HTR-8/SVneo (cell line): ENCODE measurements around the gene PCSK6.
A peak's percentile ranks its signal among the peaks of the same experiment; 100 is the strongest.

Experiments used
- DNase-seq: peaks from one replicate; pipeline ENCODE4 v3.0.0; 2011; ENCODE audit warnings: low spot score, mixed read lengths; ENCODE audit not compliant: insufficient read length
- FAIRE-seq: peaks from 2 replicates; lab custom pipeline; 2011; peaks lifted over from hg19 to GRCh38; lab: Jason Lieb, UNC

Gene PCSK6

DNA sequence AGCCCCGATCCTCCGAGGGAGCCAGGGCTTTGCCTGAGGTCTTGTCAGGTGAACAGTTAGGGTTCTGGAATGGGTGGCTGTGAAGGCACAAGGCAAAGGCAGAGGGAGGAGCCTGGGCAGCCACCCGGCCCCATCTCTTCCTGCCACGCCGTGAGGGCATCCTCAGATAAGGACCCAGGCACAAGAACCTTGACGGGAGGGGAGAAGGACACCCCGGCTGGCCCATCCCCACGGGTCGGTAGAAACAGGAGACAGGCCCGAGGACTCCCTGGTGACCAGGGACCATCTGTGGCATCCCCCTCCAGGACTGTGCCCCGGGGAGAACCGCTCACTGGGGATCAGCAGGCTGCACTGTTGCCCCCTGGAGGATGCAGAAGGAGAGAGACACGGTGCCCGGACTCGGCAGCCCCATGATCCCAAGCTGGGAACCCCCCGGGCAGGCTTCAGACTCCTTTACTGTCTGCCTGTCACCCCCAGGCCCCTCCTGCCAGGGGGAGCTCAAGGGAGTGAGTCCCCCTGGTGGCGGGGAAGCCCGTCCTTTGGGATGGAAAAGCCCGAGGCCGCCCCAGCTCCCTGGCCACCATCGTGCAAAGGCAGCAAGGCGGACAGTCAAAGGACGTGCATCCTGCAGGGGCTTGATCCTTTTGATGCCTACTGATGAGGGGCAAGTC lies 12.3 kb upstream of the PCSK6 start:
- DNase-seq, result peak; percentile 54
- no peak for FAIRE-seq

- FAIRE-seq, result no peak
- no peak for DNase-seq
Observed at GRCh38 chr15:101500865-101501551, 11.5 kb upstream of the PCSK6 start.

DNA sequence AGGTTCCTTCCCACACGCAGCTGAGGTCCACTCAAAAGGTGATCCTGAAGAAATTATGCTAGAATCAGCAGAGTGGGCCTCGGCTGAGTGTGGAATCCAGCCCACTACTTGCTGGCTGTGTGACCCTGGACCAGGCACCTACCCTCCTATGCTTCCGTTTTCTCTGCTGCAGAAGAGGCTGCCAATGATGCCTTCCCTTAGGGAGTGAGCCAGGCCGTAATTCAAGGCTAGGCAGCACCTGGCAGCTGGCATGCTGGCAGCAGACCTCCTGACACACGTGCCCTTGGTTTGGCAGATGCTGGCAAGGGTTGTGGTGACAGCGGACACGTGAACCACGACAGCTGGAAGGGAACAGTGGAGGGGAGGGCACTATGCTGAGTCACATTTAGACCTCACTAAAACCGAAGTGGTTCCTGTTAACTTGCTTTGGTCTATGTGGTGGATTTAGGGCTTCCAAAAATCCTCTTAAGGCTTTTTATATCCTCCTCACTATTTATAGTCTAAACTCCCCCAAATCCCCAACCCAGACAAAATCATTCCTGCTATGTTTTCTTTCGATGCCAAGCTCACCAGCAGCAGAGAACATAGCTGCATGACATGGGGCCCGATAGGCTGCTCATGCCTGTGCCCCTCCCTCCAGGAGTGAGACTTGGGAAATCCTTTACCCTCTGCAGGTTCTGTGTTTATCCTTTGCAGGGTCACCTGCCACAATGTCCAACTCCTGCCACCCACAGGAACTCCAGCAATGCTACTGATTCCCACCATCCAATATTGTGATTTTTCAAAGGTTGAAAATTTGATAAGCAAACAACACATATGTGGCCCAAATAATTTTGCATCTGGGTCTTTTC lies 10.6 kb upstream of the PCSK6 start:
- no peak for FAIRE-seq
- no peak for DNase-seq

GRCh38 chr15:101498717-101499480 lies 9.4 kb upstream of the PCSK6 start:
- DNase-seq, result no peak

DNA sequence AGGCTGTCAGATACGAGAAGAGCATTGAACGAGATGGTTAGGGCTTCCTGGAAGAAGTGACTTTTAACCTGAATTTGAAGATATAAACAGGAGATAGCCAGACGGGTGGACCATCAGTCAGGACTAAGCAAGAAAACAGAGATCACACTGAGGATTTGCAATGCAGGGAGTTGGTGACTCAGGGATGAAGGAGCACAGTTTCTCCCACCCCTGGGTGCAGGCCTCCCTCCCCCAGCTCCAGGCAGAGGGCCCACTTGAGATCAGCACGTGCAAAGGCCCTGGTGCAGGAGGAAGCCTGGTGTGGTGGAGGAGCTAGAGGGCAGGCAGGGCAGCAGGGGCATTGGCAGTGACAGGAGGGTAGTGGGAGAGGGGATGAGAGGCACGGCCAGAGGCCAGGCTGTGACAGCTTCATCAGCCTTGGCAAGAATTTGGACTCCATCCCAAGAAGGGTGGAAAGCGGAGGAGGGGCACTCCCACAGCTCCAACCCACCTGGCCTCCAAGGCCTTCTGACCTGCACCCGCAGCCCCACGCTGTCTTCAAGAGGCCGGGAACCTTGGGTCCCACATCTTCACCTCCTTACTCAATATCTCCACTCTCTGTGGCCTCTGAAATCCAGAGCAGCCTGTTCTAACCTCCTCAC lies 8.7 kb upstream of the PCSK6 start:
- DNase-seq, result no peak
- FAIRE-seq, result no peak

More at GRCh38 chr15:101498717-101499480, 9.4 kb upstream of the PCSK6 start:
- FAIRE-seq, result no peak

DNA sequence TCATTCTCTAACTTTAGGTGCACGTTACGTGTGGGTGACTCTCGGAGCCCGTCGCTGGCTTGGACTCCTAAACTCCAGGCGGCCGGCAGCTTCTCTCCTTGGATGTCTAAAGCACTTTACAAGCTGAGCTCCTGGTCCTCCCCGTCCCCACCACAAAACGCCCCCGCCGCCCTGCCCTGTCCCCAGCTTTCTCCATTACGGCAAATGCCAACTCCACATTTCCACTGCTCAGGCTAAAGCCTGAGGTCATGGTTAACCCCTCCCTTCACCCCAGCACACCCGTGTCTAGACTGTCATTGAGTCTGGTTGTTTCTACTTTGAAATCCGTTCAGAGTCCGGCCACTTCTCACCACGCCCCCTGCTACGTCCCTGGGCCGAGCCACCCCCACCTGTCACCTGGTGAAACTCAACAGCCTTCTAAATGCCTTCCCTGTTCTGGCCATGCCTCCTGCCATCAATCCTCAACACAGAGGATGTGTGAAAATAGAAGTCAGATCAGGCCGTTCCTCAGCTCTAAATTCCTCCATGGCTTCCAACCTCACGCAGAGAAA lies 8.1 kb upstream of the PCSK6 start:
- FAIRE-seq, result no peak
- DNase-seq, result no peak

- FAIRE-seq, result no peak
- DNase-seq, result no peak
Observed at GRCh38 chr15:101497017-101497416, 7.5 kb upstream of the PCSK6 start.

DNA sequence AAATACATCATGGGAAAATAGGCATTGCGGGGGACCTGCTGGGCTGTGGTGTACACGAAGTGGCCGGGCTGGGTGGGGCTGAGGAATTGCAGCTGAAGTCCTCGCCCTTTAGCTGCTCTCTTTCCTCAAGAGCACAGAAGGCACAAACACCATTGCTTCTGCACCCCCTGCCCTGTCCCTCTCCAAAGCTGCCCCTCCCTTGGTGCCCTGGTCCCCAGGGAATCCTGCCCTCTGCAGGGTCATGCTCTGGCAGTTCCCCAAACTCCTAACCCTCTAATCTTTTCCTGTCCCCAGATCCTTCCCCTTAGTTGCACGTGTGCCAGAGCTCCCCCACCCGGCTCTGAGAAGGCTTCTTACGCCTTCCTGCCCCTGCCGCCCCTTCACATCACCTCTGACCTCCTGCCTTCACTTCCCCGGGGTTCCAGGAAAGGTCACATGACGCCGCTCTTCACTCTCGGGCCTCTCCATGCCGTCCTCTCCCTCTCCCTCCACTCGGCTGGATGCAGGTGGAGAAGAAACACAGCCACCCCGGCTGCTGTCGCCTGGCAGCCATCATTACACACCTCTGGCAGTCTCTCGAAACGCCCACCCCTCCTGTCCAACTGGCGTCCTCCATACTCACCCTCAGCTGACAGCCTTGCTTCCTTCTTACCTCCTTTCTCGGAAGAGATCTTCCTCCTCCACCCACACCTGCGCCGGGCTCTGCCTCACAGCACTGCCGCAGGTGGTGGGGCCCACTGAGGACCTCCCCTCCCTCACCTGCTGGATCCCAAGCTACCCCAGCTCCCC lies 6.9 kb upstream of the PCSK6 start:
- no peak for FAIRE-seq
- no peak for DNase-seq

GRCh38 chr15:101495334-101496197 lies 6.1 kb upstream of the PCSK6 start:
- DNase-seq, result no peak

GRCh38 chr15:101494251-101494796 lies 4.8 kb upstream of the PCSK6 start:
- no peak for DNase-seq
- no peak for FAIRE-seq

More at GRCh38 chr15:101495334-101496197, 6.1 kb upstream of the PCSK6 start:
- FAIRE-seq, result no peak

DNA sequence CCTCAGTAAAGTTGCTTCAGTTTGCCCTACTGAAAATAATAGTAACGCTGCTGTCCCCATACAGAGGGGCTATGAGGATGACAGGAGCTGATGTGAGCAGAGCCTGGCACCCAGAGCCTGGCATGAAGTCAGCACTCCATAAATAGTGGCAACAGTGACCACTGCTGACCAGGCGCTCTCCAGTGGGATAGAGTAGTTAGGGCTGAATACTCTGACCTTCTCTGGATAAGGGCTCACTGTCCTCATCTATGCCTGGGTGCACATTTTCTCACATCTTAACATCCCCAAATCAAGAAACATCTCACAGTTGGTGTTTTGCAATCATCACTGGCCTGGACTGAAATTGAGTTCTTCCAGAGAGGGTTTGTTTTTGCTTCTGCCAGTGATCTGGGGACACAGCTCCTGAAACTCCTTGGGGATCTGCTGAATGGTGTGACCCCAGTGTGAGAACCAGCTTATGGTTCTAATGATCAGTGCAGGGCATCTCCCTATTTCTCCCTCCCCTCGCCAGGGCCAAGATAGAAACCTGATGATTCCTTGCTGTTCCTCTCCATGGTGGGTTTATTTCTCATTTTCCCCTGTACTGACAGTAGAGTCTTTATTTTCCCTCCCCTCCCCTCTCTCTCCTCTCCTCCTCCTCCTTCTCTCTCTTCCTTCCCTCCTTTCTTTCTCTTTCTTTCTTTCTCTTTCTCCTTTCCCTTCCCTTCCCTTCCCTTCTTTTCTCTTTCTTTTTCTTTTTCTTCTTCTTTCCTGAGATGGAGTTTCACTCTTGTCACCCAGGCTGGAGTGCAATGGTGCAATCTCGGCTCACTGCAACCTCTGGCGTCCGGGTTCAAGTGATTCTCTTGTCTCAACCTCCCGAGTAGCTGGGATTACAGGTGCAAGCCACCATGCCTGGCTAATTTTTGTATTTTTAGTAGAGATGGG lies 3.5 kb upstream of the PCSK6 start:
- DNase-seq (no peak), FAIRE-seq (peak; percentile 62)

- DNase-seq (no peak), FAIRE-seq (no peak)
Observed at GRCh38 chr15:101491734-101492640, 2.5 kb upstream of the PCSK6 start.

- DNase-seq (no peak), FAIRE-seq (no peak)
Observed at GRCh38 chr15:101490922-101491733, 1.6 kb upstream of the PCSK6 start.

- FAIRE-seq, result no peak
- no peak for DNase-seq
Observed at GRCh38 chr15:101490408-101490891, 943 bp upstream of the PCSK6 start.

GRCh38 chr15:101489237-101489598 lies 289 bp downstream of the PCSK6 start:
- FAIRE-seq, result no peak
- DNase-seq, result no peak
